ENCODE data around the gene ZCCHC8.
"Not testable (repeated sequence)": the region's sequence is repeated elsewhere in the genome, so short reads cannot be mapped to it uniquely, and the experiment has no call there.

Gene ZCCHC8

DNA sequence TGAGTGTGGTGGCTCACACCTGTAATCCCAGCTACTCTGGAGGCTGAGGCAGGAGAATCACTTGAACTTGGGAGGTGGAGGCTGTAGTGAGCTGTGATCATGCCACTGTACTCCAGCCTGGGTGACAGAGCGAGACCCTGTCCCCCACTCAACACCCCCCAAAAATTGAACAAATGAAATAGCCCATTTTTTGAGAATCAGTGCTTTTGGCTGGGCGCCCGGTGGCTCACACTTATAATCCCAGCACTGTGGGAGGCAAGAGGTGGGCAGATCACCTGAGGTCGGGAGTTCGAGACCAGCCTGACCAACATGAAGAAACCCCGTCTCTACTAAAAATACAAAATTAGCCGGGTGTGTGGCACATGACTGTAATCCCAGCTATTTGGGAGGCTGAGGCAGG lies 30.2 kb downstream of the ZCCHC8 start:
- not testable (repeated sequence) for DNase-seq

DNA sequence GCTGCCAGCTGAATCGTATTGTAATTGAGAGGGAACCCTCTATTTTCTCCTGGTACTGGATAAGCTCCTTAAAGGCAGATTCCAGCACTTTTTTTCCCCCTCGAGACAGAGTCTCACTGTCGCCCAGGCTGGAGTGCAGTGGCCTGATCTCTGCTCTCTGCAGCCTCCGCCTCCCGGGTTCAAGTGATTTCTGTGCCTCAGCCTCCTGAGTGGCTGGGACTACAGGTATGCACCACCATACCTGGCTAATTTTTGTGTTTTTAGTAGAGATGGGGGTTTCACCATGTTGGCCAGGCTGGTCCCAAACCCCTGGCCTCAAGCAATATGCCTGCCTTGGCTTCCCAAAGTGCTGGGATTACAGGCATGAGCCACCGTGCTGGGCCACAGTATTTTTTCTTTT lies 30.9 kb downstream of the ZCCHC8 start:
- DNase-seq = not testable (repeated sequence)

DNA sequence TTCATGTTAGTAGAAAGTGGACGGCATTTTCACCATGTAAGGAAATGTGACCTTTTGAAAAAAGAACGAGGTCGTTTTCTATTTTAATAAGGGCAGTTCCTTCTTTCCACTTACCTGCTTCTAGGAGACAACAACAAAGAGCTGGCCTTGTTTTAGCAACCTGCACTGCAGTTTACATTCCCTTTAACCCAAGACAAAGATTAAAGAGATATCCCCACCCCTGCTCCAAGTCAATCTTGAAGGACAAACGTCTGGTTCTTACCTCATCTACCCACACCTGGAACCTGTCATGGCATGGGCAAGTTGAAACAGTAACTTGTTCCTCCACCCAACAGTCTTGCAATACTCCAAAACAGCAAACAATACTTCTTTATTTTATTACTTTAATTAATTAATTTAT lies 32.7 kb downstream of the ZCCHC8 start:
- no peak for DNase-seq

DNA sequence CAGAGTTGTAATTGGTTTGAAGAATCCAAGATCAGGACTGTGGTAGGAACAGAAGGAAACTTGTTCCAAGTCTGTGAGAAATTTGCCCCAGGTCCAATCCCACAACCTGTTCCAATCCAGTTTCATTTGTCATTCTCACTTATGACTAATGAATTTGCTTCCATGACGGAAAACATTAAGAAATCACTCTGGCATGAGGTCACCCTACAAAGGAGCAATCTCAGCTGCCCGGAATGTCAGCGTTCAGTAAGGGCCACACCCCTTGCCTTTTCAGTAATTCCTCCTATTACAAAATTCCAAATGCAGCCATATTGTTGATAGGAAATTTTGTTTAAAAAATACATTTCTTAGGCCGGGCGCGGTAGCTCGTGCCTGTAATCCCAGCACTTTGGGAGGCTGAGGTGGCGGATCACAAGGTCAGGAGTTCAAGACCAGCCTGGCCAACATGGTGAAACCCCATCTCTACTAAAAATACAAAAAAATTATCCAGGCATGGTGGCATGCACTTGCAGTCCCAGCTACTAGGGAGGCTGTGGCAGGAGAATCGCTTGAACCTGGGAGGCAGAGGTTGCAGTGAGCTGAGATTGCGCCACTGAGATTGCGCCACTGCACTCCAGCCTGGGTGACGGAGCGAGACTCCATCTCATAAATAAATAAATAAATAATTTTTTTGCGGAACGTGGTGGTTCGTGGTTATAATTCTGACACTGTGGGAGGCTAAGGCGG lies 36.3 kb downstream of the ZCCHC8 start:
- not testable (repeated sequence) for DNase-seq

DNA sequence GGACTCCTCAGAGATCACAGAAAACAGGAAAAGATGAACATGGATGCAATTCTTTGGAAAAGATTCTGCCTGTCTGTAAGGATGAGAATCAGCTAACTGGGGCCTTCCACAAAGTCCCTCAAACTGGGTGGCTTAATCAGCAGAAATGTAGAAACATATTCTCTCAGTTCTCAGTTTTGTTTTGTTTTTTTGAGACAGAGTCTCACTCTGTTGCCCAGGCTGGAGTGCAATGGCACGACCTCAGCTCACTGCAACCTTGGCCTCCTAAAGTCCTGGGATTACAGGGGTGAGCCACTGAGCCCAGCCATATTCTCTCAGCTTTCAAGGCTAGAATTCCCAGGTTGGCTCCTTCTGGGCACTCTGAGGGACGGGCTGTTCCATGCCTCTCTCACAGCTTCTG lies 40.1 kb downstream of the ZCCHC8 start:
- DNase-seq = no peak

DNA sequence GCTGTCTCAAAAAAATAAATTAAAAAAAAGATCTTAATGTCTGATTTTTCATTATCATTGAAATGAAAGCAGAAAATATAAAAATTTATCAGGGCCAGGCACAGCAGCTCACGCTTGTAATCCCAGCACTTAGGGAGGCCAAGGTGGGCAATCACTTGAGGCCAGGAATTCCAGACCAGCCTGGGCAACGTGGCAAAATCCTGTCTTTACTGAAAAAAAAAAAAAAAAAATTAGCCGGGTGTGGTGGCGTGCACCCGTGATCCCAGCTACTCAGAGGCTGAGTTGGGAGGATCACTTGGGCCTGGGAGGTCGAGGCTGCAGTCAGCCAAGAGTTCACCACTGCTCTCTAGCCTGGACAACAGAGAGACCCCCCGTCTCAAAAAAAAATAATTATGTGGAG lies 40.7 kb downstream of the ZCCHC8 start:
- DNase-seq = no peak

DNA sequence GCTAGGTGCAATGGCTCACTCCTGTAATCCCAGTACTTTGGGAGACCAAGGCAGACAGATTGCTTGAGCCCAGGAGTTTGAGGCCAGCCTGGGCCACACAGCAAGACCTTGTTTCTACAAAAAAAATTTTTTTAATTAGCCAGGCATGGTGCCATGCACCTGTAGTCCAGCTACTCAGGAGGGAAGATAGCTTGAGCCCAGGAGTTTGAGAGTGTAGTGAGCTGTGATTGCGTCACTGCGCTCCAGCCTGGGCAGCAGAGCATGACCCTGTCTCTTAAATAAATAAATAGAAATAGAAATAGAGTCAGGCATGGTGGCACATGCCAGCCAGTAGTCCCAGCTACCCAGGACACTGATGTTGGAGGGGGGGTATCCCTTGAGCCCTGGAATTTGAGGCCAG lies 41.5 kb downstream of the ZCCHC8 start:
- no peak for DNase-seq

DNA sequence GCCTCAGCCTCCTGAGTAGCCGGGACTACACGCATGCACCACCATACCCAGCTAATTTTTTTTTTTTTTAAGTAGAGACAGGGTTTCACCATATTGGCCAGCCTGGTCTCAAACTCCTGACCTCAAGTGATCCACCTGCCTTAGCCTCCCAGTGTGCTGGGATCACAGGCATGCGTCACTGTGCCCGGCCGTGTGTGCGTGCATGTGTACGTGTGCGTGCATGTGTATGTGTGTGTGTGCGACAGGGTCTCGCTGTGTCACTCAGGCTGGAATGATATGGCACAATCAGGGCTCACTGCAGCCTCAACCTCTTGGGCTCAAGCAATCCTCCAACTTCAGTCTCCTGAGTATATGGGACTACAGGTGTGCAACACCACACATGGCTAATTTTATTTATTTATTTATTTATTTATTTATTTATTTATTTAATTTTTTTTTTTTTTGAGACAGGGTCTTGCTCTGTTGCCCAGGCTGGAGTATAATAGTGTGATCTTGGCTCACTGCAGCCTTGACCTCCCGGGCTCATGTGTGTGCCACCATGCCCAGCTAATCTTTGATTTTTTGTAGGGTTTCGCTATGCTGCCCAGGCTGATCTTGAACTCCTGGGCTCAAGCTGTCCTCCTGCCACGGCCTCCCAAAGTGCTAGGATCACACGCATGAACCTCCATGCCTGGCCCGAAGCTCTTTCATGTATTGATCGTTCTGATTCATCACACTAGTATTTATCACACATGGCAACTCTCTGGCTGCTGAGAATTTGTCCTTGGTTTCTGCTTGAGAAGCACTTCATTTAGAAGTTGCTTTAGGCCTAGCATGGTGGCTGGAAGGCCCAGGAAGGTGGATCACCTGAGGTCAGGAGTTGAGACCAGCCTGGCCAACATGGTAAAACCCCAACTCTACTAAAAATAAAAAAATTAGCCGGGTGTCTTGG lies 42.4 kb downstream of the ZCCHC8 start:
- no peak for DNase-seq

DNA sequence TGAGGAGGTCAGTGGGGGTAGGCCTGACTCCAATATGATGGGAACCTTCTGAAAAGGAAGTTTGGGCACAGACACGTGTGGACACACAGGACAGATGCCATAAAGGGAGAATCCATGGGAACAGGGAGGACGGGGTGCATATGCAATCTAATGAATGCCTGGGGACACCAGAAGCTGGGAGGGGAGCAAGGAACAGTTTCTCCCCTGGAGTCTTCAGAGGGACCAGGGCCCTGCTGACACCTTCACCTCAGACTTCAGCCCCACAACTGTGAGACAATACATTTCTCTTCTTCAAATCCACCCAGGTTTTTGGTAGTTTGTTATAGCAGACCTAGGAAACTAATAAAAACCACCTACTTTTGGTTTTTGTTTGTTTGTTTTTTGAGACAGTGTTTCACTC lies 43.1 kb downstream of the ZCCHC8 start:
- DNase-seq = no peak

DNA sequence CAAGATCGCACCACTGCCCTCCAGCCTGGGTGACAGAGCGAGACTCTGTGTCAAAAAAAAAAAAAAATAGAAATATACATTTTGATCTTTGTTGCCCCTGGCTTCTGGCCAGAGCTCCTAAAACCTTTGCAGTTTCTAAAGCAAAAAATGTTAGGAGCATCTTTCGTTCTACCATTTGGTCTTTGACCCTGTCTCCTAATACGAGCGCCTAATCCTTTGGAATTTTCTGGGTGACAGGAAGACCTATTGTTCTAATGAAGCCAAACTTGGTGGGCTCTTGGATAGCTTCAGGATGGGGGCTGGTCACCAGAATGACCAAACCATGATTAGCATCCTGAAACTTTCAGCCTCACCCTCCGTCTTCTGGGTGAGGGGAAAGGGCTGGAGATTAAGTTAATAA lies 46.0 kb downstream of the ZCCHC8 start:
- DNase-seq = no peak

DNA sequence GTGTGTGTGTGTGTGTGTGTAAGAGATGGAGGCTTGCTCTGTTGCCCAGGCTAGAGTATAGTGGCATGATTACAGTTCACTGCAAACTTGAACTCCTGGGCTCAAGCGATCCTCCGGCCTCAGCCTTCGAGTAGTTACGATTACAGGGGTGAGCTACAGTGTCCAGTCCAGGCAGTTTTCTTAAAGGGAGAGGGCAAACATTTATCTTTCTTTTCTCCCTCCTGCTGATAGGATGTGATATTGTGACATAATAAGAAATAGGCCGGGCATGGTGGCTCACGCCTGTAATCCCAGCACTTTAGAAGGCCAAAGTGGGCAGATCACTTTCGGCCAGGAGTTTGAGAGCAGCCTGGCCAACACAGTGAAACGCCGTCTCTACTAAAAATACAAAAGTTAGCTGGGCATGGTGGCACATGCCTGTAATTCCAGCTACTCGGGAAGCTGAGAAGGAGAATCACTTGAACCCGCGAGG lies 46.4 kb downstream of the ZCCHC8 start:
- DNase-seq = no peak

DNA sequence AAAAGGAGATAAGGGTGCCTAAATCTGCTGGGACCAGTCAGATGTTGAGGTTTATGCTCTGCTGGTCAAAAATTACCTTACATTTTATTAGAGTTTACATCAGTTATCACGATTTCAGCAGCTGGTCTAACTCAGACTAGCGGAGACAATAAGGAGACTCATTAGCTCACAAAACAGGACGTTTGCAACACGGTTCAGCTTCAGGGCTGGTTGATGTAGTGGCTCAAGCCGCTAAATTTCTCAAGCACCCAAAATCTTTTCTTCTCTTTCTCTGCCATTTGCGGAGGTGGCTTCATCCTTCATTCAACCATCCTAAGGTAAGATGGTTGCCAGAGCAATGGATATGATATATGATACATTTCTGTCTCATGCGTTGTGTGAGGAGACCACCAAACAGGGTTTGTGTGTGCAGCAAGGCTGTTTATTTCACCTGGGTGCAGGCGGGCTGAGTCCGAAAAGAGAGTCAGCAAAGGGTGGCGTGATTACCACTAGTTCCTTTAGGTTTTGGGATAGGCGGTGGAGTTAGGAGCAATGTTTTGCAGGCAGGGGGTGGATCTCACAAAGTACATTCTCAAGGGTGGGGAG lies 47.9 kb downstream of the ZCCHC8 start:
- DNase-seq = no peak

DNA sequence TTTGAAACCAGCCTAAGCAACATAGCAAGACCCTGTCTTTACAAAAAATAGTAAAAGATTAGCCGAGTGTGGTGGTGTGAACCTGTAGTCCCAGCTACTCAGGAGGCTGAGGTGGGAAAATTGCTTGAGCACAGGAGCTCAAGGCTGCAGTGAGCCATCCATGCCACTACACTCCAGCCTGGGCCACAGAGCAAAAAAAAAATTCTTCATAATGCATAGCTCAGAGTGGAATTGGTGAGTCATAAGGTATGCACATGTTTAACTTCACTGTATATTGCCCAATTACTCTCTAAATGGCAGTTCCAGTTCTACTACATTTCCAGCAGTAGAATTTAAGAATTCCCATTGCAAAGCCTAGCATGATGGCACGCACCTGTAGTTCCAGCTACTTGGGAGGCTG lies 51.4 kb downstream of the ZCCHC8 start:
- no peak for DNase-seq

DNA sequence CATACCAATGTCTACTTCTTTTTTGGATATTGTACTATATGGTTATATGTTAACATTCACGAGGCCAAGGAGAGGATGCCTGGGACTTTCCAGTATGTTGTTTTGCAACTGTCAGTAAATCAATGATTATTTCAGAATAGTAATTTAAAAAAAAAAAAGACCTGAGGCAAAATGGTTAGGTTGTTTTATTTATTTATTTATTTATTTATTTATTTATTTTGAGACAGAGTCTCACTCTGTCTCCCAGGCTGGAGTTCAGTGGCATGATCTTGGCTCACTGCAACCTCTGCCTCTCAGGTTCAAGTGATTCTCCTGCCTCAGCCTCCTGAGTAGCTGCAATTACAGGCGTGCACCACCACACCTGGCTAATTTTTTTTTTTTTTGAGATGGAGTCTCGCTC lies 52.9 kb downstream of the ZCCHC8 start:
- DNase-seq = not testable (repeated sequence)

DNA sequence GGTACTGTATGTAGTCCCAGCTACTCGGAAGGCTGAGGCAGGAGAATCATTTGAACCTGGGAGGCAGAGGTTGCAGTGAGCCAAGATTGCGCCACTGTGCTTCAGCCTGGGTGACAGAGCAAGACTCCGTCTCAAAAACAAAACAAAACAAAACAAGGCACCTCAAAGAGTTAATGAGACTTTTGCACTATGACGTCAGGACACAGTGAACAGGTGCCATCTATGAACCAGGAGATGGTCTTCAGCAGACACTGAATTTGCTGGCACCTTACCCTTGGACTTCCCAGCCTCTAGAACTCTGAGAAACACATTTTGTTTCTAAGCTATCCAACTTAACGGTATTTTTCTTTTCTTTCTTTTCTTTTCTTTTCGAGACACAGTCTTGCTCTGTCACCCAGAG lies 54.3 kb downstream of the ZCCHC8 start:
- not testable (repeated sequence) for DNase-seq

DNA sequence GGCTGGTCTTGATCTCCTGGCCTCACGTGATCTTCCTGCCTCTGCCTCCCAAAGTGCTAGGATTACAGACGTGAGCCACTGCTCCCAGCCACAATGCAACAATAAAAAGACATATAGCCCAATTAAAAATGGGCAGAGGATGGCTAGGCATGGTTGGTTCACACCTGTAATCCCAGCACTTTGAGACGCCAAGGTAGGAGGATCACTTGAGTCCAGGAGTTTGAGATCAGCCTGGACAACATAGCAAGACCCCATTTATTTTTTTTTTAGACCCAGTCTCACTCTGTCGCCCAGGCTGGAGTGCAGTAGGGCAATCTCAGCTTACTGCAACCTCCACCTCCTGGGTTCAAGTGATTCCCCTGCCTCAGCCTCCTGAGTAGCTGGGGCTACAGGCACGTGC lies 56.7 kb downstream of the ZCCHC8 start:
- not testable (repeated sequence) for DNase-seq

DNA sequence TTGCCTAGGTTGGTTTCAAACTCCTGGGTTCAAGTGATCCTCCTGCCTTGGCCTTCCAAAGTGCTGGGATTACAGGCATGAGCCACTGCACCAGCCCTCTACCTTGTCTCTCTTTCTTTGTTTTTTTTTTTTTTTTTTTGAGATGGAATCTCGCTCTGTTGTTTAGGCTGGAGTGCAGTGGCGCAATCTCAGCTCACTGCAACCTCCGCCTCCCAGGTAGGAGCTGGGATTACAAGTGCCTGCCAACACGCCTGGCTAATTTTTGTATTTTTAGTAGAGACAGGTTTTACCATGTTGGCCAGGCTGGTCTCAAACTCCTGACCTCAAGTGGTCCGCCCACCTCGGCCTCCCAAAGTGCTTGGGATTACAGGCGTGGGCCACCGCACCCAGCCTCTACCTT lies 61.9 kb downstream of the ZCCHC8 start:
- DNase-seq = not testable (repeated sequence)

DNA sequence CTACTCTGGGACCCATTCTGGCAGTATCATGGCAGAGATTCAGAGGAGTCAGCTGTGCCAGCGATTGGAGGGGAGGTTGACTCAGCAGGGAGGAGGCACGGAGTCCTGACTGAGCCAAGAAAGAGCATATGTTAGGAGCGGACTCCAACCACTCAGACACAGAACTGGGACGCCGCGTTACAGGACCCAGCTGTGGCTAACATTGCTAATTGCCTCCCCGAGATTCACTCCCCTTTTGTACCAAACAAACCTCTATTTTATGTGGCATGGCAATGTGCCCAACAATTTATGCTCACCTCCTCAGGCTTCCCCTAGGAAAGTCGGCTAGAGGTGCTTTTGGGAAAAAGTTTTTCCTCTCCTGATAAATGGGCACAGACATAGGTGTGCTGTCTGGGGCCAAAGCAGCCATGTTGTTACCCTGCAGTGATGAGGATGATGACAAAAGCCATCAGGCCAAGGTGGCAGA lies 63.0 kb downstream of the ZCCHC8 start:
- DNase-seq = no peak

DNA sequence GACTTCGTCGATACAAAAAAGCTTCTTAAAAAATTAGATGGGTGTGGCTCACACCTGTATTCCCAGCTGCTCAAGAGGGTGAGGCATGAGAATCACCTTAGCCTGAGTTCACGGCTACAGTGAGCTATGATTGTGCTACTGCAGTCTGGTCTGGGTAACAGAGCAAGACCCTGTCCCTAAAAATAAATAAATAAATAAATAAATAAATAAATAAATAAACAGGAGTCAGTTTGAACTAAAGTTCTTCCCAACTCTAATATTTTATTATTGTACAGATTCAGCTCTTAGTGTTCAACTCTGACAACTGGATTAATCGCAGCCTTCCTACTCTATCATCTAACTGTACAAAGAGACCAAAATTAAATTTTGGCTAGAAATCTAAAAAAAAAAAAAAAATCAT lies 65.5 kb downstream of the ZCCHC8 start:
- no peak for DNase-seq

DNA sequence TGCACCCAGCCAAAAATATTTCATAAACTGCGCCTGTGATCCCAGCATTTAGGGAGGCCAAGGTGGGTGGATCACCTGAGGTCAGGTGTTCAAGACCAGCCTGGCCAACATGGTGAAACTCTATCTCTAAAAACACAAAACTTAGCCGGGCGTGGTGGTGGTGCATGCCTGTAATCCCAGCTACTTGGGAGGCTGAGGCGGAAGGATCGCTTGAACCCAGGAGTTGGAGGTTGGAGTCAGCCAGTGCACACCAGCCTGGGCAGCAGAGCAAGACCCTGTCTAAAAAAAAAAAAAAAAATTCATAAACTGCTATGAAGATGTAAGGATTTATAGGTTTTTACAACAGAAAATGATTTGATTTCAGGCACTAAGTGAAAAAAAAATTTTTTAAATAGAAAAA lies 71.7 kb downstream of the ZCCHC8 start:
- DNase-seq = not testable (repeated sequence)

DNA sequence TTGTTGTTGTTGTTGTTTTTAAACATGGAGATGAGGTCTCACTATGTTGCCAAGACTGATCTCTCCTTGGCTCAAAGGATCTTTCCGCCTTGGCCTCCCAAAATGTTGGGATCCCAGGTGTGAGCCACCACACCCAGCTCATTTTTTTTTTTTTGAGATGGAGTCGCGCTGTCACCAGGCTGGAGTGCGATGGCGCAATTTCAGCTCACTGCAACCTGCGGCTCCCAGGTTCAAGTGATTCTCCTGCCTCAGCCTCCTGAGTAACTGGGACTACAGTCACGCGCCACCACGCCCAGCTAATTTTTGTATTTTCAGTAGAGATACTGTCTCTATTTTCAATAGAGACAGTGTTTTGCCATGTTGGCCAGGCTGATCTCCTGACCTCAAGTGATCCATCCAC lies 73.3 kb downstream of the ZCCHC8 start:
- no peak for DNase-seq

DNA sequence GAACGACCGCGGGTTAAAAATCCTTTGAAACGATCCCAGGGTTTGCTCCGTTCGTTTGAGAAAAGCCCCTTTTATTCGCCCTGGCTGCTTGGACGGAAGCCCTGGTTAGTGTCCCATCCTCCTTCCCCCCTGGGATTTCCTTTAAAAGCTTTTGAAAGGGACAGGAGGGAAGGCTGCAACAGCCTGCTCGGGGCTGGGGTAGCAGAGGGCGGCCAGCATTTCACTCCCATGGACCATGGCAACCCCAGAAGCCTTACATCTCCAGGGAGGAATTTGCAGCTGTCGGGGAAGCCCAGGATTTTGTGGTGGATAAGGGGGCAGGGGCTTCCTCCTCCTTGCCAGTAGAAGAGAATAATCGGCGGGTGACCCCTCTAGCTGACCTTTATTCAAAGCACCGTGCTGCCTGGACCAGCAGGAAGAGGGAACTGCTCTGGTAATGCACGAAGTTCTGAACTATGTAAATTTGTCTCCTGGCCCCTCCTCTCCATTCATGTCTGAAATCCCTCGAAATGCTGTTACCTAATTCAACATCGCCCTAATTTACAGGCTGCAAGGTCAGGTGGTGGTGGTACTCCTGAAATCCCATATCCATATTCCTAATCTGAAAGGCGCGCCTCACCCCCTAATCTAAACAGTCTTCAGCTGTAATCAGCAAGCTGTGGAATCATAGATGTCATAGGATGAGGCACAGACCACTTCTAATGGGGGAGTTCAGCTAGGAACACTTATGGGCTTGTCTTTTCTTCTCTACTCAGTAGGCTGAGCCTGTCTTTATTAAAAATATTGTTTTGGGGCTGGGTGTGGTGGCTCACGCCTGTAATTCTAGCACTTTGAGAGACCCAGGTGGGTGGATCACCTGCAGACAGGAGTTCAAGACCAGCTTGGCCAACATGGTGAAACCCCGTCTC lies 77.2 kb downstream of the ZCCHC8 start:
- no peak for DNase-seq

Measured in DMS153 (cell line).